Lung (tissue), 12 donors: Measurements from ENCODE around the gene CCNB1. TPM values are rescaled to one million over a fixed set of nuclear protein-coding genes. Genes with fewer than 3 reads are reported as not detected.
A peak's percentile ranks its signal among the peaks of the same experiment; 100 is the strongest.

Experiments
- ATAC-seq: fragments of 200-7000 bp; cut with Tn5 transposase; one replicate; pipeline ENCODE4 v1.9.1; 2020; ENCODE audit warnings: moderate number of reproducible peaks; ENCODE audit not compliant: insufficient read depth, low FRiP score
- DNase-seq, 3 donors: peaks; one replicate each; pipeline ENCODE4 v3.0.0-alpha.2; 2013 to 2017
- H3K27ac ChIP-seq, 2 donors: one replicate each; pipeline ENCODE4 v1.5.1; 2013; ENCODE audit warnings: mild to moderate bottlenecking in 2 of 2, moderate library complexity in 2 of 2, control low read depth in 1 of 2, inconsistent platforms in 1 of 2, low read depth in 1 of 2, low read length in 1 of 2
- H3K27me3 ChIP-seq, 3 donors: one replicate each; pipeline ENCODE4 v1.5.1; 2013; ENCODE audit warnings: low read length in 2 of 3; ENCODE audit not compliant: control insufficient read depth in 3 of 3, insufficient read depth in 3 of 3
- H3K36me3 ChIP-seq, 4 donors: one replicate each; pipeline ENCODE4 v1.5.1; 2013; ENCODE audit warnings: low read length in 4 of 4, mild to moderate bottlenecking in 1 of 4, moderate library complexity in 1 of 4; ENCODE audit not compliant: control insufficient read depth in 4 of 4, insufficient read depth in 4 of 4
- H3K4me1 ChIP-seq, 5 donors: one replicate each; pipeline ENCODE4 v1.5.1; 2013; ENCODE audit warnings: low read length in 5 of 5, mild to moderate bottlenecking in 2 of 5, moderate library complexity in 1 of 5; ENCODE audit not compliant: control insufficient read depth in 5 of 5, insufficient read depth in 5 of 5
- H3K4me3 ChIP-seq: one replicate; pipeline ENCODE4 v1.5.1; 2013; ENCODE audit warnings: mild to moderate bottlenecking, control low read depth, moderate library complexity
- H3K9ac ChIP-seq, 2 donors: one replicate each; pipeline ENCODE4 v1.5.1; 2013; ENCODE audit warnings: low read length in 2 of 2, control low read depth in 1 of 2; ENCODE audit not compliant: insufficient read depth in 1 of 2
- H3K9me3 ChIP-seq, 4 donors: one replicate each; pipeline ENCODE4 v1.5.1; 2013; ENCODE audit warnings: low read length in 3 of 4, mild to moderate bottlenecking in 1 of 4, moderate library complexity in 1 of 4; ENCODE audit not compliant: control insufficient read depth in 4 of 4, insufficient read depth in 3 of 4
- CTCF ChIP-seq: IDR thresholded peaks from 2 replicates; pipeline ENCODE4 v1.5.1; 2012; ENCODE audit warnings: mild to moderate bottlenecking; ENCODE audit errors: control extremely low read depth, extremely low read depth
- WGBS, 2 donors: extraction: QIAGEN DNeasy Blood & Tissue Kit; methylation state at CpG; one replicate each; pipeline ENCODE4 v1.1.7; 2013; 5-methylcytosine and 5-hydroxymethylcytosine counted together
- polyA plus RNA-seq, 2 donors: library from polyadenylated mRNA; stranded (reverse); fragments of 200-250 nt; gene quantifications; one replicate each; pipeline ENCODE4 v1.2.1, GENCODE V29; 2013
- total RNA-seq, 2 donors: library from RNA; depleted of rRNA in 1 of 2; stranded (reverse); fragments of >200 nt in 1 of 2; gene quantifications; one replicate each; pipeline ENCODE4 v1.2.1, GENCODE V29; 2014 to 2021
- donor health status: control.
- donor health status: control.
- donor health status: Bipolar disorder and iron deficiency.
- donor health status: healthy.
- donor health status: DM: yes; HTN: yes; CAD: no.

The CCNB1 gene
- total and polyA plus RNA-seq, 4 donors = 4.4 to 14.4 (median 5.7) TPM

- ATAC-seq (no peak), DNase-seq (no peak)
- TF ChIP-seq CTCF = no peak
- H3K4me1 ChIP-seq = no peaks in the 10 kb centered on the region
- H3K9ac ChIP-seq = no peak overlapping the region
- no peaks in the 10 kb centered on the region for H3K27me3 ChIP-seq
- no peak overlapping the region for H3K27ac ChIP-seq
- no peak overlapping the region for H3K4me3 ChIP-seq
- 77 to 92% methylated on average over 3 of the region's 3 CpGs for WGBS, 2 donors
- H3K36me3 ChIP-seq = no peaks in the 10 kb centered on the region
- H3K9me3 ChIP-seq = no peaks in the 10 kb centered on the region
Measured at GRCh38 chr5:69158039-69158438, 8.9 kb upstream of the CCNB1 start.

- no peak for DNase-seq
- no peak for ATAC-seq
- Histone ChIP-seq H3K27ac (no peak overlapping the region), H3K4me3 (no peak overlapping the region), H3K9ac (no peak overlapping the region), H3K4me1 (no peaks in the 10 kb centered on the region), H3K9me3 (no peaks in the 10 kb centered on the region), H3K27me3 (no peaks in the 10 kb centered on the region), H3K36me3 (no peaks in the 10 kb centered on the region)
- no peak for TF ChIP-seq CTCF
- WGBS, 2 donors = 94 to 95% methylated on average over 16 of the region's 16 CpGs
Measured at GRCh38 chr5:69160651-69161050, 6.3 kb upstream of the CCNB1 start.

GRCh38 chr5:69167493-69167855, 524 bp downstream of the CCNB1 start:
- Histone ChIP-seq H3K9ac (peak overlapping the region; percentile 42 to 76), H3K27me3 (no peaks in the 10 kb centered on the region), H3K36me3 (peaks cover 0 to 9% (median 3%) of the 10 kb centered on the region in 4 donors), H3K9me3 (no peaks in the 10 kb centered on the region), H3K27ac (no peak overlapping the region), H3K4me1 (peaks cover 0 to 16% (median 6%) of the 10 kb centered on the region in 5 donors), H3K4me3 (peak overlapping the region; percentile 69)
- TF ChIP-seq CTCF = no peak
- ATAC-seq = no peak
- 2 to 3% methylated on average over 11 of the region's 11 CpGs for WGBS, 2 donors
- DNase-seq = peak in 2 of 3 donors; percentile 6 to 20

- H3K27me3 ChIP-seq = no peaks in the 10 kb centered on the region
- DNase-seq (peak in 1 of 3 donors; percentile 2), ATAC-seq (no peak)
- no peak for TF ChIP-seq CTCF
- peaks cover 0 to 9% (median 3%) of the 10 kb centered on the region in 4 donors for H3K36me3 ChIP-seq
- H3K27ac ChIP-seq = no peak overlapping the region
- H3K4me3 ChIP-seq = no peak overlapping the region
- H3K9me3 ChIP-seq = no peaks in the 10 kb centered on the region
- 41 to 47% methylated on average over 8 of the region's 8 CpGs for WGBS, 2 donors
- H3K4me1 ChIP-seq = peaks cover 0 to 16% (median 6%) of the 10 kb centered on the region in 5 donors
- peak overlapping the region; percentile 42 to 76 for H3K9ac ChIP-seq
Measured at GRCh38 chr5:69167929-69168328, 979 bp downstream of the CCNB1 start.
